Measurements from ENCODE around the gene SNTB2. TPM values are rescaled to one million over a fixed set of nuclear protein-coding genes. Genes with fewer than 3 reads are reported as not detected.

SNTB2 gene
- total RNA-seq, 1 experiment from 2014 or later = 20.2 TPM

- no peaks in the 10 kb centered on the region for H3K23me2 ChIP-seq (ENCODE audit: insufficient read length, low read depth, low read length, poor library complexity, severe bottlenecking)
- H4K20me1 ChIP-seq (ENCODE audit: control insufficient read depth, insufficient read depth, insufficient read length) = no peaks in the 10 kb centered on the region
- H3K9me3 Mint-ChIP-seq = no peaks in the 10 kb centered on the region
- no peak overlapping the region for H2BK120ac ChIP-seq (ENCODE audit: low read depth, low read length, poor library complexity, severe bottlenecking)
- H2BK12ac ChIP-seq (ENCODE audit: insufficient read length, low read depth, low read length) = no peak overlapping the region
- no peaks in the 10 kb centered on the region for H3K79me1 ChIP-seq (ENCODE audit: insufficient read depth, low read depth, low read length, poor library complexity, severe bottlenecking)
- no peak overlapping the region for H3K27ac ChIP-seq (ENCODE audit: insufficient read length, low read depth, low read length)
- no peak overlapping the region for H2BK5ac ChIP-seq (ENCODE audit: insufficient read length, low read length)
- H3K4me2 ChIP-seq (ENCODE audit: insufficient read depth, insufficient read length, low read length) = no peak overlapping the region
- H3K18ac ChIP-seq (ENCODE audit: insufficient read length, low read depth, low read length) = no peak overlapping the region
- no peak for TF ChIP-seq CTCF (conservative IDR thresholded peaks at IDR 0.05)
- WGBS (ENCODE audit: extremely low coverage, insufficient read length, low lambda C conversion rate) = no CpG with 5 or more reads among the region's 8 CpGs
- H3K4me3 Mint-ChIP-seq = no peak overlapping the region
- no peak overlapping the region for H3K56ac ChIP-seq (ENCODE audit: insufficient read length, low read depth, low read length)
- H3K23ac ChIP-seq (ENCODE audit: insufficient read length, low read depth, low read length) = no peak overlapping the region
- H3T11ph ChIP-seq (ENCODE audit: low read length) = no peak overlapping the region
- H4K5ac ChIP-seq (ENCODE audit: insufficient read length, low read depth, low read length) = no peak overlapping the region
- 0 out of 4 replicates have a peak, but pooled peaks cover 0 to 2% of the 10 kb centered on the region in 2 experiments for H3K4me1 Mint-ChIP-seq
- no peak overlapping the region for H2AFZ ChIP-seq (ENCODE audit: low read length)
- no peak overlapping the region for H3K4ac ChIP-seq (ENCODE audit: low read depth, low read length)
- H4K91ac ChIP-seq (ENCODE audit: insufficient read length, low read depth, low read length) = no peak overlapping the region
- DNase-seq = no peak
- H3K4me1 ChIP-seq (ENCODE audit: insufficient read depth, low read length) = no peaks in the 10 kb centered on the region
- H3K79me2 ChIP-seq (ENCODE audit: insufficient read depth, low read length) = no peaks in the 10 kb centered on the region
- no peak overlapping the region for H2AK5ac ChIP-seq (ENCODE audit: insufficient read length, low read length)
- no peak overlapping the region for H4K8ac ChIP-seq (replicated peaks; ENCODE audit: insufficient read length, low read depth, low read length)
- no peak overlapping the region for H3K9ac ChIP-seq (ENCODE audit: extremely low read depth, insufficient read length, low read length)
- peak overlapping the region in 1 of 3 experiments; percentile 18; a peak in 1 of 7 replicates for H3K27ac Mint-ChIP-seq
- H3K27me3 ChIP-seq (ENCODE audit: insufficient read depth, low read length) = no peaks in the 10 kb centered on the region
- no peaks in the 10 kb centered on the region for H3K27me3 Mint-ChIP-seq (ENCODE audit: low read depth)
- H2BK15ac ChIP-seq (ENCODE audit: low read depth, low read length) = no peak overlapping the region
- no peak overlapping the region for H3K14ac ChIP-seq (ENCODE audit: insufficient read depth, low read length)
- peaks cover 43 to 85% (median 69%) of the 10 kb centered on the region in 3 experiments for H3K36me3 Mint-ChIP-seq (ENCODE audit: insufficient read depth in 1 of 3, low read depth in 3 of 3)
- no peaks in the 10 kb centered on the region for H3K9me3 ChIP-seq (ENCODE audit: control insufficient read depth, low read depth, low read length)
- H2BK20ac ChIP-seq (ENCODE audit: low read depth, low read length, poor library complexity, severe bottlenecking) = no peak overlapping the region
Measured at GRCh38 chr16:69166221-69166833, 20.6 kb upstream of the SNTB2 start.
